Central memory CD4-positive, alpha-beta T cell (primary cell): ENCODE data around the gene KLK13.

Experiments used
- DNase-seq: peaks from one replicate; pipeline ENCODE4 v3.0.0; 2022

Gene KLK13

GRCh38 chr19:51060336-51060735 is 4.6 kb downstream of the KLK13 start:
- DNase-seq = no peak

GRCh38 chr19:51059715-51060114 is 5.2 kb downstream of the KLK13 start:
- no peak for DNase-seq

- no peak for DNase-seq
Observed at GRCh38 chr19:51055866-51056265, 9.0 kb downstream of the KLK13 start.

- no peak for DNase-seq
Observed at GRCh38 chr19:51047031-51047335, 17.9 kb downstream of the KLK13 start.

GRCh38 chr19:51044327-51044726 is 20.6 kb downstream of the KLK13 start:
- no peak for DNase-seq

GRCh38 chr19:51043497-51043896 is 21.4 kb downstream of the KLK13 start:
- DNase-seq = no peak

GRCh38 chr19:51040151-51040550 is 24.7 kb downstream of the KLK13 start:
- DNase-seq = no peak

- DNase-seq = no peak
Observed at GRCh38 chr19:51036519-51036918, 28.4 kb downstream of the KLK13 start.

GRCh38 chr19:51034704-51035103 is 30.2 kb downstream of the KLK13 start, which contains the start of gene KLK12:
Gene KLK12 (minus strand): TSS chr19:51035002. CDS start chr19:51034621, 381 bp downstream.
- no peak for DNase-seq

- no peak for DNase-seq
Observed at GRCh38 chr19:51031880-51032225, 33.0 kb downstream of the KLK13 start.

GRCh38 chr19:51031220-51031879 is 33.5 kb downstream of the KLK13 start:
- no peak for DNase-seq

GRCh38 chr19:51030631-51031030 is 34.3 kb downstream of the KLK13 start:
- no peak for DNase-seq

GRCh38 chr19:51029718-51030117 is 35.2 kb downstream of the KLK13 start:
- DNase-seq = no peak

- no peak for DNase-seq
Observed at GRCh38 chr19:51027873-51028272, 37.0 kb downstream of the KLK13 start.

GRCh38 chr19:51027126-51027806 is 37.6 kb downstream of the KLK13 start:
- no peak for DNase-seq

- no peak for DNase-seq
Observed at GRCh38 chr19:51026554-51026831, 38.4 kb downstream of the KLK13 start, which contains the start of gene KLK11. Gene KLK11 (minus strand): TSS chr19:51026616. CDS start chr19:51025631, 985 bp downstream.

GRCh38 chr19:51025809-51026553 is 38.9 kb downstream of the KLK13 start:
- DNase-seq = no peak

- no peak for DNase-seq
Observed at GRCh38 chr19:51025401-51025800, 39.5 kb downstream of the KLK13 start.

- DNase-seq = no peak
Observed at GRCh38 chr19:51024924-51025323, 40.0 kb downstream of the KLK13 start.

- no peak for DNase-seq
Observed at GRCh38 chr19:51023946-51024345, 40.9 kb downstream of the KLK13 start.

GRCh38 chr19:51022526-51022925 is 42.4 kb downstream of the KLK13 start:
- DNase-seq = no peak

- no peak for DNase-seq
Observed at GRCh38 chr19:51020988-51021651, 43.8 kb downstream of the KLK13 start.

GRCh38 chr19:51019544-51019925 is 45.4 kb downstream of the KLK13 start, which contains the start of gene KLK10:
Gene KLK10 (minus strand): TSS chr19:51019709. CDS start chr19:51019130, 579 bp downstream.
- DNase-seq = no peak
